IMR-90 (cell line): ENCODE measurements around the gene RAD21L1. TPM values are rescaled to one million over a fixed set of nuclear protein-coding genes. Genes with fewer than 3 reads are reported as not detected.

Experiments
- ATAC-seq: fragments of 200-7000 bp; cut with Tn5 transposase; 2 replicates; pipeline ENCODE4 v1.9.1; 2020; ENCODE audit warnings: low read depth, mild to moderate bottlenecking, moderate library complexity
- BruUV-seq: library from RNA; stranded (reverse); fragments of 400-500 nt; replicated peaks from 2 replicates; lab custom pipeline; 2021; lab: Mats Ljungman, UMichigan
- CTCF ChIA-PET: fragments of 300-600 bp; formaldehyde crosslinking; extraction: SDS; loops from one replicate; lab custom pipeline; 2021; ENCODE audit warnings: antibody characterized with exemption; lab: Yijun Ruan, JAX
- POLR2A ChIA-PET: fragments of 300-600 bp; sonication (Branson Sonifier 250); formaldehyde crosslinking; loops from one replicate; lab custom pipeline; 2022; ENCODE audit warnings: antibody characterized with exemption; ENCODE audit not compliant: unreplicated experiment; lab: Charles Lee
- DNase-seq: peaks from one replicate; pipeline ENCODE4 v3.0.0; 2013
- H2AFZ ChIP-seq: replicated peaks from 2 replicates; pipeline ENCODE3; 2013; ENCODE audit warnings: low read length, mild to moderate bottlenecking; ENCODE audit not compliant: poor library complexity
- H2AK5ac ChIP-seq: 2 replicates; pipeline ENCODE4 v1.6.1; 2013; ENCODE audit warnings: low read depth, low read length, inconsistent platforms
- H2AK9ac ChIP-seq: replicated peaks from 2 replicates; pipeline ENCODE3; 2013; ENCODE audit warnings: mild to moderate bottlenecking, low read depth, low read length, moderate library complexity; ENCODE audit not compliant: poor library complexity
- H2BK120ac ChIP-seq: 2 replicates; pipeline ENCODE4 v1.6.1; 2013; ENCODE audit warnings: low read depth, low read length, inconsistent platforms
- H2BK15ac ChIP-seq: 3 replicates; pipeline ENCODE4 v1.6.1; 2013; ENCODE audit warnings: low read depth, low read length, inconsistent platforms
- H2BK20ac ChIP-seq: 2 replicates; pipeline ENCODE4 v1.6.1; 2013; ENCODE audit warnings: low read depth, mild to moderate bottlenecking, inconsistent platforms, low read length, moderate library complexity
- H2BK5ac ChIP-seq: 2 replicates; pipeline ENCODE4 v1.6.1; 2013; ENCODE audit warnings: mild to moderate bottlenecking, low read depth, low read length, inconsistent platforms; ENCODE audit not compliant: poor library complexity, severe bottlenecking
- H3K14ac ChIP-seq: replicated peaks from 2 replicates; pipeline ENCODE4 v1.6.1; 2013; ENCODE audit warnings: low read depth, low read length, inconsistent platforms
- H3K18ac ChIP-seq: 2 replicates; pipeline ENCODE4 v1.6.1; 2013; ENCODE audit warnings: low read depth, low read length, control low read depth
- H3K23ac ChIP-seq: 2 replicates; pipeline ENCODE4 v1.6.1; 2013; ENCODE audit warnings: low read depth, low read length, inconsistent platforms
- H3K27ac ChIP-seq: 2 replicates; pipeline ENCODE4 v1.5.1; 2013; ENCODE audit warnings: mild to moderate bottlenecking, control low read depth, low read length; ENCODE audit not compliant: insufficient read depth
- H3K27me3 ChIP-seq: 2 replicates; pipeline ENCODE4 v1.6.1; 2013; ENCODE audit warnings: low read length; ENCODE audit not compliant: control insufficient read depth, insufficient read depth
- H3K36me3 ChIP-seq: 2 replicates; pipeline ENCODE4 v1.6.1; 2013; ENCODE audit warnings: low read length, mixed read lengths; ENCODE audit not compliant: control insufficient read depth, insufficient read depth
- H3K4ac ChIP-seq: 2 replicates; pipeline ENCODE4 v1.6.1; 2013; ENCODE audit warnings: low read depth, low read length, inconsistent platforms
- H3K4me1 ChIP-seq: 2 replicates; pipeline ENCODE4 v1.6.1; 2013; ENCODE audit warnings: low read length, mixed read lengths; ENCODE audit not compliant: control insufficient read depth, insufficient read depth
- H3K4me2 ChIP-seq: 2 replicates; pipeline ENCODE4 v1.6.1; 2013; ENCODE audit warnings: low read depth, mild to moderate bottlenecking, control low read depth, low read length, moderate library complexity
- H3K4me3 ChIP-seq: 2 replicates; pipeline ENCODE4 v1.5.1; 2013; ENCODE audit warnings: low read depth, mild to moderate bottlenecking, control low read depth, low read length, moderate library complexity; ENCODE audit not compliant: insufficient read depth
- H3K56ac ChIP-seq: 2 replicates; pipeline ENCODE4 v1.6.1; 2013; ENCODE audit warnings: low read length, inconsistent platforms; ENCODE audit not compliant: insufficient read depth; ENCODE audit errors: extremely low read depth
- H3K79me1 ChIP-seq, 2 experiments: 2 replicates each; pipeline ENCODE4 v1.6.1; 2013; ENCODE audit warnings: low read length in 2 of 2, inconsistent platforms in 1 of 2, low read depth in 1 of 2
- H3K9ac ChIP-seq: 2 replicates; pipeline ENCODE4 v1.6.1; 2013; ENCODE audit warnings: low read depth, low read length, control low read depth
- H3K9me1 ChIP-seq: 2 replicates; pipeline ENCODE4 v1.6.1; 2013; ENCODE audit warnings: low read length, inconsistent platforms; ENCODE audit not compliant: insufficient read depth
- H3K9me3 ChIP-seq: 2 replicates; pipeline ENCODE4 v1.6.1; 2013; ENCODE audit warnings: low read length; ENCODE audit not compliant: control insufficient read depth, insufficient read depth
- H4K20me1 ChIP-seq: 2 replicates; pipeline ENCODE4 v1.6.1; 2013; ENCODE audit warnings: low read length, inconsistent platforms; ENCODE audit not compliant: insufficient read depth
- H4K5ac ChIP-seq: 2 replicates; pipeline ENCODE4 v1.6.1; 2013; ENCODE audit warnings: mild to moderate bottlenecking, low read depth, low read length, control low read depth
- H4K8ac ChIP-seq, 2 experiments: 2 replicates each; pipeline ENCODE4 v1.6.1; 2013; ENCODE audit warnings: low read depth in 2 of 2, low read length in 2 of 2, control low read depth in 1 of 2, inconsistent platforms in 1 of 2
- H4K91ac ChIP-seq: 2 replicates; pipeline ENCODE4 v1.6.1; 2013; ENCODE audit warnings: low read depth, low read length, inconsistent platforms; ENCODE audit not compliant: insufficient read depth
- BHLHE40 ChIP-seq: fragments of 150-350 bp; IDR thresholded peaks from 2 replicates; pipeline ENCODE4 v1.6.1; 2016; ENCODE audit warnings: mild to moderate bottlenecking, low read depth, low read length
- CTCF ChIP-seq: conservative IDR thresholded peaks from 2 replicates; pipeline ENCODE4 v1.5.1; 2012; ENCODE audit warnings: mild to moderate bottlenecking, low read depth, low read length, improper control_type of control experiment
- ELK1 ChIP-seq: fragments of 150-350 bp; IDR thresholded peaks from 2 replicates; pipeline ENCODE4 v1.6.1; 2016; ENCODE audit warnings: low read depth, mild to moderate bottlenecking, low read length, moderate library complexity, borderline replicate concordance
- MAFK ChIP-seq: IDR thresholded peaks from 2 replicates; pipeline ENCODE4 v1.6.1; 2012; ENCODE audit warnings: low read depth, low read length, improper control_type of control experiment
- MXI1 ChIP-seq: IDR thresholded peaks from 2 replicates; pipeline ENCODE4 v1.6.1; 2012; ENCODE audit warnings: low read depth, mild to moderate bottlenecking, low read length, moderate library complexity, borderline replicate concordance
- RAD21 ChIP-seq: IDR thresholded peaks from 2 replicates; pipeline ENCODE4 v1.6.1; 2012; ENCODE audit warnings: low read length, improper control_type of control experiment
- SMC3 ChIP-seq: fragments of 150-350 bp; IDR thresholded peaks from 2 replicates; pipeline ENCODE4 v1.6.1; 2016; ENCODE audit warnings: low read depth, mild to moderate bottlenecking, antibody characterized with exemption, low read length, moderate library complexity
- USF2 ChIP-seq: fragments of 150-350 bp; IDR thresholded peaks from 2 replicates; pipeline ENCODE4 v1.6.1; 2017; ENCODE audit warnings: mild to moderate bottlenecking, antibody characterized with exemption, low read length, low read depth
- WGBS, 2 experiments: methylation state at CpG; one replicate each; pipeline versions ENCODE4 v1.1.5 to v1.1.7; 2013; ENCODE audit warnings: missing lambda C conversion rate in 2 of 2; ENCODE audit not compliant: insufficient read length in 1 of 2; ENCODE audit errors: extremely low coverage in 2 of 2; 5-methylcytosine and 5-hydroxymethylcytosine counted together
- dilution Hi-C: fragments of 300-500 bp; cut with HindIII; formaldehyde crosslinking; loops from one replicate; pipeline ENCODE4 v1.14.3; 2018; ENCODE audit warnings: low sequenced_read_pairs; ENCODE audit not compliant: unreplicated experiment
- in situ Hi-C: fragments of 300-500 bp; cut with MboI; formaldehyde crosslinking; loops from 3 replicates; pipeline ENCODE4 v1.14.3; 2019; ENCODE audit warnings: low sequenced_read_pairs, inconsistent platforms, mixed read lengths
- intact Hi-C: fragments of 100-400 bp; cut with micrococcal nuclease; formaldehyde crosslinking; loops from 2 replicates; pipeline ENCODE4 v1.10.0; 2022
- polyA plus RNA-seq, 3 experiments: library from polyadenylated mRNA; depleted of rRNA; stranded (reverse); fragments of >200 nt; gene quantifications; 2 replicates each; pipeline ENCODE4 v1.2.3, GENCODE V29; 2012; ENCODE audit warnings: low replicate concordance in 1 of 3
- total RNA-seq: library from RNA; depleted of rRNA; stranded (reverse); fragments of >200 nt; gene quantifications from 2 replicates; pipeline ENCODE4 v1.2.3, GENCODE V29; 2012

The RAD21L1 gene
- total and polyA plus RNA-seq, 2 of the 4 experiments (the other 2 are of a cell fraction) = not detected

- WGBS, 2 experiments = 10% methylated on average over 3 of the region's 5 CpGs; no CpG with 5 or more reads in 1 of the 2 experiments
- Histone ChIP-seq H3K14ac (no peak overlapping the region), H3K56ac (no peak overlapping the region), H2BK20ac (no peak overlapping the region), H2BK15ac (no peak overlapping the region), H3K27ac (no peak overlapping the region), H3K4me2 (no peak overlapping the region), H3K4me3 (no peak overlapping the region), H2AK5ac (no peak overlapping the region), H3K27me3 (peaks cover 37% of the 10 kb centered on the region), H2BK5ac (no peak overlapping the region), H3K18ac (no peak overlapping the region), H2AK9ac (no peak overlapping the region), H2BK120ac (no peak overlapping the region), H3K23ac (no peak overlapping the region), H3K9ac (no peak overlapping the region), H2AFZ (no peak overlapping the region), H3K9me1 (no peaks in the 10 kb centered on the region), H3K4me1 (no peaks in the 10 kb centered on the region), H4K8ac (no peak overlapping the region), H4K5ac (no peak overlapping the region), H4K20me1 (no peaks in the 10 kb centered on the region), H3K9me3 (0 out of 2 replicates have a peak, but pooled peaks cover 2% of the 10 kb centered on the region), H3K79me1 (no peaks in the 10 kb centered on the region), H4K91ac (no peak overlapping the region), H3K36me3 (no peaks in the 10 kb centered on the region), H3K4ac (no peak overlapping the region)
- in situ Hi-C loops (loop anchor here (10.0 kb wide), 1 partner anchor 395 kb away; no protein-coding TSS in a partner anchor), dilution Hi-C loops (no loop called here), intact Hi-C loops (loop anchor here (5.0 to 10.0 kb wide), 4 partner anchors 102 to 252 kb away; partner anchors contain the start of gene FKBP1A)
- TF ChIP-seq ELK1 = no peak
- peak; percentile 41; the same call in 1 of the 2 replicates for TF ChIP-seq SMC3
- no peak for TF ChIP-seq BHLHE40
- no peak for TF ChIP-seq USF2
- peak; percentile 52 for TF ChIP-seq RAD21
- TF ChIP-seq MXI1 = no peak
- TF ChIP-seq MAFK = no peak
- peak; percentile 48 for TF ChIP-seq CTCF
- ATAC-seq = peak; percentile 33; the same call in 1 of the 2 replicates
- CTCF ChIA-PET = interaction anchor here (1.5 kb wide), 1 partner anchor 103 kb away, joined by 3 read pairs; no protein-coding TSS in a partner anchor
- POLR2A ChIA-PET = no interaction called here
- no TSS peak for BruUV-seq
- DNase-seq = peak; percentile 28
Observed at GRCh38 chr20:1209447-1210387, 16.1 kb upstream of the RAD21L1 start.
